Skin of body (tissue), 2 donors: ENCODE data around the gene NYNRIN. TPM values are rescaled to one million over a fixed set of nuclear protein-coding genes. Genes with fewer than 3 reads are reported as not detected.
A peak's percentile ranks its signal among the peaks of the same experiment; 100 is the strongest.
"Not testable (repeated sequence)": the region's sequence is repeated elsewhere in the genome, so short reads cannot be mapped to it uniquely, and the experiment has no call there.

Source experiments
- DNase-seq: peaks from one replicate; lab custom pipeline; 2025; lab: John Stamatoyannopoulos, UW
- total RNA-seq: library from RNA; depleted of rRNA; stranded (reverse); fragments of >200 nt; gene quantifications from one replicate; pipeline ENCODE4 v1.2.3, GENCODE V29; 2014

The NYNRIN gene
- total RNA-seq, 1 donor from 2014 or later, result 33.0 TPM

GRCh38 chr14:24369907-24370687, 28.7 kb upstream of the NYNRIN start:
- DNase-seq, result no peak

- DNase-seq, result no peak
These were observed 28.1 kb upstream of the NYNRIN start for GRCh38 chr14:24370748-24371147.

- not testable (repeated sequence) for DNase-seq
These were observed 27.2 kb upstream of the NYNRIN start for GRCh38 chr14:24371605-24372004.

- peak; percentile 37 for DNase-seq
These were observed 25.9 kb upstream of the NYNRIN start for GRCh38 chr14:24372701-24373416.

GRCh38 chr14:24376448-24377070, 22.2 kb upstream of the NYNRIN start:
- DNase-seq, result no peak

- no peak for DNase-seq
These were observed 21.7 kb upstream of the NYNRIN start for GRCh38 chr14:24377126-24377525.

GRCh38 chr14:24377657-24378056, 21.1 kb upstream of the NYNRIN start:
- DNase-seq, result no peak

GRCh38 chr14:24378327-24378726, 20.5 kb upstream of the NYNRIN start:
- no peak for DNase-seq

- no peak for DNase-seq
These were observed 19.6 kb upstream of the NYNRIN start for GRCh38 chr14:24378981-24379906.

GRCh38 chr14:24379907-24380730, 18.7 kb upstream of the NYNRIN start:
- no peak for DNase-seq

GRCh38 chr14:24381363-24382063, 17.3 kb upstream of the NYNRIN start:
- DNase-seq, result no peak

- DNase-seq, result no peak
These were observed 16.8 kb upstream of the NYNRIN start for GRCh38 chr14:24382064-24382371.

GRCh38 chr14:24384169-24384568, 14.6 kb upstream of the NYNRIN start:
- no peak for DNase-seq

- DNase-seq, result no peak
These were observed 13.3 kb upstream of the NYNRIN start for GRCh38 chr14:24385524-24385923.

GRCh38 chr14:24387009-24387345, 11.8 kb upstream of the NYNRIN start:
- no peak for DNase-seq

- DNase-seq, result not testable (repeated sequence)
These were observed 11.2 kb upstream of the NYNRIN start for GRCh38 chr14:24387579-24387978.

GRCh38 chr14:24388474-24389179, 10.2 kb upstream of the NYNRIN start:
- DNase-seq, result no peak

GRCh38 chr14:24389226-24389848, 9.5 kb upstream of the NYNRIN start:
- no peak for DNase-seq
